ENCODE measurements around the gene ANKMY1. TPM values are rescaled to one million over a fixed set of nuclear protein-coding genes. Genes with fewer than 3 reads are reported as not detected.

ANKMY1 gene
- total RNA-seq, 1 donor from 2014 or later: 28.5 TPM

DNA sequence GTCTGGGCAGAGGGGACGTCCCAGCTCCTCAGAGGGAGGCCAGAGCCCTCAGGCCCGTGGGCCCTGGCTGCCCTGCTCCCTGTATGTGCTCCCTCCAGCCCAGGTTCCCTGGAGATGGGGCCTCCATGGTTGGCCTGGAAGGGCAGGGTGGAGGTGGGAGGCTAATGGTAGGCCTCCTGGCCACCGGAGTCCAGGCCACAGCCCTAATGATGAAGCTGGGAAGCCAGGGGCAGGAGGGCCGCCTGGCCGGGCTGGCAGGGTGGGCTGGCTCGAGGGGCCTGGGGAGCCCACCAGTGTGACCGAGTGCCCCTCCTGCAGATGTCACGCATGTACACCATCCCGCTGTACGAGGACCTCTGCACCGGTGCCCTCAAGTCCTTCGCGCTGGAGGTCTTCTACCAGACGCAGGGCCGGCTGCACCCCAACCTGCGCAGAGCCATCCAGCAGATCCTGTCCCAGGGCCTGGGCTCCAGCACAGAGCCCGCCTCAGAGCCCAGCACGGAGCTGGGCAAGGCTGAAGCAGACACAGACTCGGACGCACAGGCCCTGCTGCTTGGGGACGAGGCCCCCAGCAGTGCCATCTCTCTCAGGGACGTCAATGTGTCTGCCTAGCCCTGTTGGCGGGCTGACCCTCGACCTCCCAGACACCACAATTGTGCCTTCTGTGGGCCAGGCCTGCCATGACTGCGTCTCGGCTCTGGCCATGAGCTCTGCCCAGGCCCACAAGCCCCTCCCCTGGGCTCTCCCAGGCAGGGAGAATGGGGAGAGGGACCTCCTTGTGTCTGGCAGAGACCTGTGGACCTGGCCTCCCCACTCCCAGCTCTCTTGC is 19.7 kb upstream of the ANKMY1 start:
- Mint-ChIP-seq H3K4me3 (ENCODE audit: unreplicated experiment) (no peak overlapping the region), H3K27me3 (ENCODE audit: unreplicated experiment) (no peaks in the 10 kb centered on the region), H3K27ac (ENCODE audit: unreplicated experiment) (no peak overlapping the region), H3K4me1 (ENCODE audit: unreplicated experiment) (peaks cover 10% of the 10 kb centered on the region), H3K36me3 (ENCODE audit: unreplicated experiment) (peaks cover 5% of the 10 kb centered on the region), H3K9me3 (ENCODE audit: unreplicated experiment) (peaks cover 12% of the 10 kb centered on the region)
- TF ChIP-seq, protein P1, sequence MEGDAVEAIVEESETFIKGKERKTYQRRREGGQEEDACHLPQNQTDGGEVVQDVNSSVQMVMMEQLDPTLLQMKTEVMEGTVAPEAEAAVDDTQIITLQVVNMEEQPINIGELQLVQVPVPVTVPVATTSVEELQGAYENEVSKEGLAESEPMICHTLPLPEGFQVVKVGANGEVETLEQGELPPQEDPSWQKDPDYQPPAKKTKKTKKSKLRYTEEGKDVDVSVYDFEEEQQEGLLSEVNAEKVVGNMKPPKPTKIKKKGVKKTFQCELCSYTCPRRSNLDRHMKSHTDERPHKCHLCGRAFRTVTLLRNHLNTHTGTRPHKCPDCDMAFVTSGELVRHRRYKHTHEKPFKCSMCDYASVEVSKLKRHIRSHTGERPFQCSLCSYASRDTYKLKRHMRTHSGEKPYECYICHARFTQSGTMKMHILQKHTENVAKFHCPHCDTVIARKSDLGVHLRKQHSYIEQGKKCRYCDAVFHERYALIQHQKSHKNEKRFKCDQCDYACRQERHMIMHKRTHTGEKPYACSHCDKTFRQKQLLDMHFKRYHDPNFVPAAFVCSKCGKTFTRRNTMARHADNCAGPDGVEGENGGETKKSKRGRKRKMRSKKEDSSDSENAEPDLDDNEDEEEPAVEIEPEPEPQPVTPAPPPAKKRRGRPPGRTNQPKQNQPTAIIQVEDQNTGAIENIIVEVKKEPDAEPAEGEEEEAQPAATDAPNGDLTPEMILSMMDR (IDR thresholded peaks at IDR 0.05): no peak
- no peak for DNase-seq (ENCODE audit: extremely low spot score, unreplicated experiment)

DNA sequence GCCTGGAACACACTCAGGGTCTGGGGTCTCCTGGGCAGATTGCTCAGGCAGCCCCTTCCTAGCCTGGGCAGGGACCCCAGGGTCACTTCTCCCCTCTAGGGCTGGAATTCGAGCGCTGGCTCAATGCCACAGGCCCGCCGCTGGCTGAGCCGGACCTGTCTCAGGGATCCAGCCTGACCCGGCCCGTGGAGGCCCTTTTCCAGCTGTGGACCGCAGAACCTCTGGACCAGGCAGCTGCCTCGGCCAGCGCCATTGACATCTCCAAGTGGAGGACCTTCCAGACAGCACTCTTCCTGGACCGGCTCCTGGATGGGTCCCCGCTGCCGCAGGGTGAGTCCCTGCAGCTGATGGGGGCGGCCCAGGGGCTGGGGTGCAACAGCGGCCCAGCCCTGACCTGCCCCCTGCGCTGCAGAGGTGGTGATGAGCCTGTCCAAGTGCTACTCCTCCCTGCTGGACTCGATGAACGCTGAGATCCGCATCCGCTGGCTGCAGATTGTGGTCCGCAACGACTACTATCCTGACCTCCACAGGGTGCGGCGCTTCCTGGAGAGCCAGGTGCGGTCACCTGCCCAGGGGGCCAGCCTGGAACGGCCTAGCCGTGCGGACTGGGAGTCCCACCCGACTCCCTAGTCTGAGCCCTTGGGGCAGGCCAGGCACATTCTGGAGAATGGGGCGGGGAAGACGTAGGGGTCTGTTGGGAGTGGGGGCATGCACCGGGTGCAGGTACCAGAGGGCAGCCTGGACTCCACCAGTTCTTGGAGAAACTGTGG is 18.8 kb upstream of the ANKMY1 start:
- H3K4me1 Mint-ChIP-seq (ENCODE audit: unreplicated experiment): peaks cover 10% of the 10 kb centered on the region
- no peak overlapping the region for H3K4me3 Mint-ChIP-seq (ENCODE audit: unreplicated experiment)
- TF ChIP-seq, protein P1 (IDR thresholded peaks at IDR 0.05): no peak
- H3K36me3 Mint-ChIP-seq (ENCODE audit: unreplicated experiment): peaks cover 3% of the 10 kb centered on the region
- peaks cover 12% of the 10 kb centered on the region for H3K9me3 Mint-ChIP-seq (ENCODE audit: unreplicated experiment)
- no peak for DNase-seq (ENCODE audit: extremely low spot score, unreplicated experiment)
- no peak overlapping the region for H3K27ac Mint-ChIP-seq (ENCODE audit: unreplicated experiment)
- no peaks in the 10 kb centered on the region for H3K27me3 Mint-ChIP-seq (ENCODE audit: unreplicated experiment)

DNA sequence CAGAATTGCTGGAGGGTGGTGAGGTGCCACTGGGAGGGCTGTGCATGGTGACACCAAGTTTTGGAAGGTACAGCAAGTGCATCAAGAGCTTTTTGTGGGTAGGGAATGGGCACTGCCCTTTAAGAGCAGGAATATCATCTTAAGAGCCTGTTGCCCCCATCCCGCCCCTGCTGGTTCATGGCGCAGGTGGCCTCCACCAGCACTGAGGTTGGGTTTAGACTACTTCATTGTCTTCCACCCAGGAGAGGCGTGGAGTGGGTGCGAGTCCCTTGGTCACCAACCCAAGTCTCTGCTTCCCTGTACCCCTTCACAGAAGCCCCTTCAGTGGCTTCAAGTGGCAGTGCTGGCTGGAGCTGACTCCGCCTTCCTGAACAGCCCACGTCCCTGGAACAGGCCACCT is 18.2 kb upstream of the ANKMY1 start:
- peaks cover 6% of the 10 kb centered on the region for H3K9me3 Mint-ChIP-seq (ENCODE audit: unreplicated experiment)
- peaks cover 14% of the 10 kb centered on the region for H3K4me1 Mint-ChIP-seq (ENCODE audit: unreplicated experiment)
- H3K27ac Mint-ChIP-seq (ENCODE audit: unreplicated experiment): no peak overlapping the region
- H3K4me3 Mint-ChIP-seq (ENCODE audit: unreplicated experiment): no peak overlapping the region
- DNase-seq (ENCODE audit: extremely low spot score, unreplicated experiment): no peak
- no peaks in the 10 kb centered on the region for H3K36me3 Mint-ChIP-seq (ENCODE audit: unreplicated experiment)
- TF ChIP-seq, protein P1 (IDR thresholded peaks at IDR 0.05): no peak
- H3K27me3 Mint-ChIP-seq (ENCODE audit: unreplicated experiment): no peaks in the 10 kb centered on the region

DNA sequence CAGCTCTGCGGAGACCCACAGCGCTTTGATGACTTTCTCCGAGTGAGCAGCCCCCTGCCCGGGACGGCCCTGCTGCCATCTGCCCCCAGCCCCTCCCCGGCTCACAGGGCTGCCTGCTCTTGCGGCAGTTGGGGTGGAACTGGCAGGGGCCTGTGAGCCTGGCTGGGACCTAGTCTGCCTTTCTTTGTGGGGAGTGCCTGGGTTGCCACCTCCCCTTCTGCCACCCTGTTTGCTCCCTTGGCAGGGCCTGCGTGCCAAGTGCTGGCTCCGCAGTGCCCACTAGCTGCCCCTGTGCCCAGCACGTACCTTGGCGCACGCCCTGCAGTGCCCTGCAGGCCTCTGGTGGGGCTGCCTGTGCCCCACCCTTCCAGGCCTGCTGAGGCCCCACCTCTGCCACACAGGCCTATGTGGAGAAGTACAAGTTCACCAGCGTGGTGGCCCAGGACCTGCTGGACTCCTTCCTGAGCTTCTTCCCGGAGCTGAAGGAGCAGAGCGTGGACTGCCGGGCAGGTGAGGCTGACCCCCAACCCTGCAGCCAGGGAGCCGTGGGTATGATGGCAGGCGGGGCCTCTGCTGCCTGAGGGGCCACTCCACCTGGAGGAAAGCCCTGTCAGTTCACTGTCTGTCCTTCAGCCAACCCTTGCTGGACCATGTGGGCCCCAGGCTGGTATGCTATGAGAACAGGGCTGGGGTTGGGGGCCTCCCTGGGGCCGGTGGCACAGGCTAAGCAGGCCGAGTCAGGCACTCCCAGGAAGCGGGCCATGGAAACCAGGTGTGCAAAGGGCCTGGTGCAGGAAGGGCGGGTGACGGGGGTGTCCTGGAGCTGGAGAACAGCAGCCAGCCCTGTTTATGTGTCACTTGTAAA is 17.5 kb upstream of the ANKMY1 start:
- no peak for DNase-seq (ENCODE audit: extremely low spot score, unreplicated experiment)
- Mint-ChIP-seq H3K27ac (ENCODE audit: unreplicated experiment) (no peak overlapping the region), H3K27me3 (ENCODE audit: unreplicated experiment) (no peaks in the 10 kb centered on the region), H3K36me3 (ENCODE audit: unreplicated experiment) (no peaks in the 10 kb centered on the region), H3K4me1 (ENCODE audit: unreplicated experiment) (peaks cover 13% of the 10 kb centered on the region), H3K4me3 (ENCODE audit: unreplicated experiment) (no peak overlapping the region), H3K9me3 (ENCODE audit: unreplicated experiment) (peaks cover under 1% of the 10 kb centered on the region)
- TF ChIP-seq, protein P1 (IDR thresholded peaks at IDR 0.05): no peak

All from osteocyte (in vitro differentiated cells).